ENCODE data around the gene CLSTN2.

CLSTN2 gene

GRCh38 chr3:140055092-140055791, 120.3 kb downstream of the CLSTN2 start:
- no peak for DNase-seq

- no peak for DNase-seq
Observed at GRCh38 chr3:140056047-140056446, 121.1 kb downstream of the CLSTN2 start.

GRCh38 chr3:140061211-140061610, 126.2 kb downstream of the CLSTN2 start:
- no peak for DNase-seq

DNA sequence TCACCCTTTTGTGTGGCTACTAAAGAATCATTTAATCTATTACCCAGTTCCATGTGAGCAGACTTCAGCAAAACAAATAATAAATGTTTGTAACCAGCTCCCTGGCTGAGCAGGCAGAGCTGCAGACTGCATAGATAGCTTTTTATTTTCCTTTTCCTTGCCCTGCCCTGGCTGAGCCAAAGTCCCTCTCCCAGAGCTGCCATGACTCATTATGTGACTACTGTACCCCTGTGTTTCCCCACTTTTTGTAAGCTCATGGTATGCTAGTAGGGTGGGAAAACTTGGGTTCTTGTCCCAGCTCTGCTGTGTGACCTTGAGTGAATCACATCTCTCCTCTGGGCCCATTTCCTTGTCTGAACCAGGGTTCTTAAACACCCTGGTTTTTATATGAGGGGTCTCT, 127.5 kb downstream of the CLSTN2 start:
- no peak for DNase-seq

GRCh38 chr3:140067487-140067886, 132.5 kb downstream of the CLSTN2 start:
- no peak for DNase-seq

DNA sequence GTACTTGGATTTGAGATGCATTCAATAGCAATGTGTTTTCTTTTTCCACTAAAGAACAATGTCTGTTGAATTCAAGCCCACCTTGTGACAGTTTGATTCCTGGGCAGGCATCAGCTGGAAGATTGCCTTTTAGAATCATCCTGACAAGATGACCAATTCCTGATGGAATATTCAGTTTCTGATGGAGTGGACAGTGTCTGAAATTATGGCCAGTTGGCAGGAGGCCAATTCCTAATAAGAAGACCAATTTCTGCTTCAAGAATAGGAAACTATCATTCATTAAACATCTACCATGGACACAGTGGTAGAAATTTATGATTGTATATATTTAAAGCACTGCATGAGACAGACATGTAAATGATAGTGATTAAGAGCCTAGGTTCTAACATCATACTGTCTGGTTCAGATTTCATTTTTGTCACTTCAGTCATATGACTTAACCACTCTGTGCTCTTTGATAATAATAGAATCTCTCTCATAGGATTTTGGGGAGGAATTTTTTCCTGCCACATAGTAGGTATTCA, 133.6 kb downstream of the CLSTN2 start:
- no peak for DNase-seq

GRCh38 chr3:140073278-140074045, 138.5 kb downstream of the CLSTN2 start:
- DNase-seq: no peak

DNA sequence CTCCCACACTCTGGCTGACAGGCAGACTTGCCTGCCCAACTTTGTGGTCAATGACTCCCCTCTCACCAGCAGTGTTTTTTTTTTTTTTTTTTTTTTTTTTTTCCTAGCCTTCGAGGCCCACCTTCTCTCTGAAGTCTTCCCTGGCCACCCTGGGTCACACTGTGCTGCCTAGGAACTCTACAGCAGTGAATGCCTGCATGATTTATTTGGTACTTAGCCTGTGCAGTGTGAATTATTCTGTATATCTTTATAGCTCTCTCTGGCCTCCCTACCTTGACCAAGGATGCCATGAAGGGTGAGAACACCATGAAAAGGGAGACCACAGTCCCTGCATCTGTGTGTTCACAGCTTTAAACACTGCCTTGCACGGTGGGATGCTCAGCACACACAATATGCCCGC, 141.6 kb downstream of the CLSTN2 start:
- no peak for DNase-seq

GRCh38 chr3:140077406-140077805, 142.4 kb downstream of the CLSTN2 start:
- DNase-seq: no peak

DNA sequence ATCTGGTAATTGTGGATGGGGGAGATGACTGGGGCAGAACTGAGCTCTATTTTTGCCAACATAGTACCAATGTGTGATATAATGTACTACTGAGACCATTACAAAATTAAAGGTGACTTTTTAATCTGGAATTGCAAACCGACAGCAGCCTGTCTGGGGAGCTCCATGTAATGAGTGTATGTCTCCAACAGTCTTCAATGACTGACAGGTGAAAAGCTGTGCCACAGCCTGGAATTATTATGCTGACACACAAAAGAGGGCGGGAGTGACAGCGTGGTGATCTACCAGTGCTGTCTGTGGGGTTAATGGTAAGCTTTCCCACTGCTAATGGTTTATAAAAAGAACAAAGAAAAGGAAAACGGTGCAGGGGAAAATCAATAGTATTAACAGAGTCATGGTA, 143.4 kb downstream of the CLSTN2 start:
- DNase-seq: no peak

GRCh38 chr3:140078940-140079339, 144.0 kb downstream of the CLSTN2 start:
- DNase-seq: no peak

DNA sequence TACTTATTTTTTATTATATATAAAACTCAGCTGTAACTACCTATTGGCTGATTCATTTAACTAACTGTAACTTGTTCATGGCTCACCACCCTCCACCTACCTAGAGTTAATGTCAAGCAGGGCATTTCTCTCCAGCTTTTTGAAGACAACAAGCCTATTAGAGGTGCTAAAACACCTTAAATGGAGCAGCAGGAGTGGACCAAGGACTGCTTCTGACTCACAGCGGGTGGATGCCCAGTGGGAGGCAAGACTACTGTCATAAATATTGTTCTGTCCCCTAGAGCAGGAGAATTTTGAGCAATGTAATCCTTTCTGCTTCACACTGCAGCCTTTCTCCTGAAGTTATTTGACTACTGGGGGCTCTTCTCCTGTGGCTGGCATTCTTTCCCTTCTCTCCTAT, 146.9 kb downstream of the CLSTN2 start:
- no peak for DNase-seq

DNA sequence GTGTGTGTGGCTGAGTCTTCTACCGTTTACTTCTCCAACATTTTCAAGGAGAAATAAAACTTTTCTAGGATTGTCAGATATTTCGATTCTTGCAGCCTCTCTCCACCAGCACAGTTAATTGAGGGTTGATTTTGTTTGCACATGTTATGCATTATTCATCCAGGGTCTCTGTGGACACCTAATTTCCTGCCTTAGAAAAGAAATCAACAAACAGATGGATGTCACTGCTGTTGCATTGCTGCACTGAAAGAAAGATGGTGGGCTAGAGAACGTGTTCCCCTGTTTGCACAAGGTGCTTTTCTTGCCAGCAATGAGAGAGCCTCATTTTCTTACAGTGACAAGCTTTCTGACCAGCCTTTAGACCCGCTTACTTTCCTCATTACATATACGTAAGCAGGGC, 150.0 kb downstream of the CLSTN2 start:
- DNase-seq: no peak

- DNase-seq: no peak
Observed at GRCh38 chr3:140086642-140087041, 151.7 kb downstream of the CLSTN2 start.

DNA sequence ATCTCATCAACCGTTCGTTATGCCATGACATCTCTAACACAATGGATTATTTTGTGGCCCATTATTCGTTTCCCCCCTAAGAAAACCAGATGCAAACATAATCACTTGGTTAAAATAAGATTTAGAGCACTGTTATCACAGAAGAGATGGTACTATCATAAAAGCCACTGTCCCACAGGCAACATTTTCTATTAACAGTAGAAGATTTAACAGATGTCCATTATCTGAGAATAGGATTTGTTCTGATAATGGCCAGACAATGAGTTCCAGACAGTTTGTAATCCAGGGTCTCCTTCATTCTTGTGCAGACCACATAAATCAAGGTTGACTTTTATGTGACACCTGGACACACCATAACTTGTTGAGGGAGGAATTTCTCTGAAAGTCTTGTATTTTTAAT, 153.1 kb downstream of the CLSTN2 start:
- DNase-seq: no peak

DNA sequence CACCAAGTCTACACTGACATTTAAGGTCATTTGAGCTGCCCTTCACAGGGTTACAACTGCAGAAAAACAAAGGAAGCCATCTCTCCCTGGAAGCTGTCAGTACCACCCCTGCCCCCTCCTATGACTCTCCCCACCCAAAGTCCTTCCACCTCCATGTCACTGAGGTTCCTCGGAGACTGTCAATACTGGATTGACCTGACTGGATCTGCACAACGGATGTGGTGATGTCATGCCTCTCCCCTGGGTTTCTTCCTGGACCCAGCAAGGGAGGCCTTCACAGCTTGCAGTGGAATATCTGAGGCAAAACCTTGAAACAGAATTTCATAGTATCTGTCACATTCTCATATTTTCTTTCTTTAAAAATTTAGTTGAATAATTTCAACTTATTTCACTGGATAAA, 153.5 kb downstream of the CLSTN2 start:
- no peak for DNase-seq

DNA sequence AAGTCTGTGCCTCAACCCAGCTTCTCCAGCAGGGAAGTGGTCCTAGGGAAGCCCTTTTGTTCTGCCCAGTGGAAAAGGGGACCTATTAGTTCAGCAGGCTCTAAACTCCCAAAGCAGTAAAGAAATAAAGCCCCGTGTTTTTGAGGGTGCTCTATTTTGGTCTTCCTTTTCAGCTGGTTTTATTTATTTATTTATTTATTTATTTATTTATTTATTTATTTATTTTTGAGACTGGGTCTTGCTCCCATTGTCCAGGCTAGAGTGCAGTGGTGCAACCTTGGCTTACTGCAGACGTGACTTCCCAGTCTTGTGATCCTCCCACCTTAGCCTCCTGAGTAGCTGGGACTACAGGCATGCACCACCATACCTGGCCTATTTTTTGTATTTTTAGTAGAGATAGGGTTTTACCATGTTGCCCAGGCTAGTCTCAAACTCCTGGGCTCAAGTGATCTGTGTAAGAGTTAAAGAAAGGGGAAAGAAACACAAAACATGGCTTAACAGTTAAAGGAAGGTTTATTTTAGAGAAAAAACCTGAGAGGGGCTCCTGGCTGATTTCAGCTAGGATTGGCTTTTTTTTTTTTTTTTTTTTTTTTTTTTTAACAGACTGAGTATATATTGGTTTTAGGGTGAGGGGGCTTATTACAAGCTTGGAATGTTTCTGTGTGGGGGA, 154.6 kb downstream of the CLSTN2 start:
- no peak for DNase-seq

DNA sequence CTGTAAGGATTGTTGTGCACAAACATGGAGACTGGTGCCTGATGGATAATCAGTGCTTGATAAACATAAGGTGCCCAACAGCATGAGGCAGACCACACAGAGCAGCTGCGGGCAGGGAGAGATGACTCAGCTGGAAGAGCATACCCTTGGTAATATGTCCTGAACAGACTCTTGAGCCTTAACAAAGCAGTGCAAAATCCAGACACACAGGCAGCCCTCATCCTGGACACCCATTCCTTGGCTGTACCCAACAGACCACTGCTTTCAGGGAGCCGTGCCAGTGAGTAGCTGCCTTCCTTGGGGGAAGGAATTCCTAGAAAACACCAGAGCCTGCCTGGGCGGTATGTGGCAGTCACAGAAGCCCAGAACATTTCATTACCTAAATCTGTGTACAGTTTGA, 156.2 kb downstream of the CLSTN2 start:
- DNase-seq: no peak

DNA sequence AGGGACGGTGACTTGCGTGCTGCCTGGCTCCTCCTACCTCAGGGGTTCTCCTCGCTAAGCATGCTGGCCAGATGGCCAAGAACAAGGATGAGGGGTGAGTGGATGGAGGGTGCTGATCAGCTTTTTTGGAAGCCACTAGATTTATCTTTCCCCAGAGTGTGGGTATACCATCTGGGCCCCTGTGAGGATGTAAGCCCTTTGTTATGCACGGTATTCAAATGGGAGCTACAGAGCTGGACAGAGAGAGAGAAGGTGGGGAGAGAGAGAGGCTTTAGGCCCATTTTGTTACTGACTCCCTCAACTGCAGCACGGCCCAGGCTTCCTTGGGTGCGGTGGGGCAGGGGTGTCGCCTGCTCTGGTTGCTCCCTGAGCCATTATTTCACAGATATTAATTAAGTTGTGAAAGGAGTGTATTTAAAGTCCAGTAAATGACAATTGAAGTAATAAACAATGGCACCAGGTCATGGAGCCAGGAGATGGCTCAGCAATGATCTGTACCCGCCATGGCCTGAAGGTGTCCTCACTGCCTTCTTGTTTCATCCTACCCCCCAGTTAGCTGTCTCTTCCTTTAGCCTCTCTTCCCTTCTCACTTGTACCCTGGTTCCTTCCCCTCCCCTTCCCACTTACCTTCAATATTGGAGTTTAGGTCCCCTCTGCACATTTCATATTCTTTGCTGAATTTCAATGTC, 158.0 kb downstream of the CLSTN2 start:
- DNase-seq: no peak

DNA sequence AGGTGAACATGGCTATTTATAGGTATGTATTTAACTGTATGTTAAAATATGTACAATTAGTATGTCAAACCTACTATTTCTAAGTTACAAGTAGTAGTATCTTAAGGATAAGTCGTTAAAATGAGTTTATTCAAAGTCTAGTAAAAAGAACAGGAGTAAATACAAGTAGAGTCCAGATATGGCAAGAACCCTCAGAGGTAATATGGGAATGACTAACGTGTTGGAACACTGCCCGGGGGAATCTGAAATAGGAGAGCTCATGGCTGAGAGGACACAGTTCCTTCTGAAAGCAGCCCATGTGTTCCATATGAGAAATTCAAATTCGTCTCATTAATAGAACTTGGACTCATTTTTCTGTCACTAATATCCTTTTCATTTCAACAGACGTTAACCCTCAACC, 158.8 kb downstream of the CLSTN2 start:
- no peak for DNase-seq

GRCh38 chr3:140094487-140094886, 159.5 kb downstream of the CLSTN2 start:
- no peak for DNase-seq

DNA sequence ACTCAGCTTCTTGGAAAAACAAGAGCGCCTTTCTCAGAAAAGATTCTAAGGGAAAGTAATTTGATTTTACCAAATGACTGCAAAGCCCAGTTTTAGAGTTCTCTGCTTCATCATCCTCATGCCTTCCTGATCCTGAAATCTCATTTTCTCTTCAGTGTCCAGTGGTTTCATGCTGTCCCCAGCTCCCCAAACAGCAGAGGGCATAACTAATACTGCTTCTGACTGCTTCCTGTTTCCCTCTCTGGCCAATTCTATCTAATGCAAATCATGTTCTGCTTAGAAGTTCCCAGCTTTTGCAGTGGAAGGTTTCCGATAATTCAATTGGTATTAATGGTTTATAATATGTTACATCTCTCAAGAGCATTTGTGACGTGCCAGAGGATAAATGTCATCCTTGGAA, 161.1 kb downstream of the CLSTN2 start:
- DNase-seq: no peak
